Fibroblast of villous mesenchyme (primary cell): Measurements from ENCODE around the gene DHRSX. TPM values are rescaled to one million over a fixed set of nuclear protein-coding genes. Genes with fewer than 3 reads are reported as not detected.

Experiments
- DNase-seq: peaks from one replicate; pipeline ENCODE4 v3.0.0-alpha.2; 2010; ENCODE audit warnings: low read depth
- H3K4me3 ChIP-seq: 2 replicates; pipeline ENCODE4 v1.5.1; 2011; ENCODE audit warnings: low read depth, mild to moderate bottlenecking, low read length
- total RNA-seq: library from RNA; depleted of rRNA; stranded (reverse); fragments of >200 nt; gene quantifications from 2 replicates; pipeline ENCODE4 v1.2.3, GENCODE V29; 2012
- TF ChIP-seq, protein P1 (sequence below): IDR thresholded peaks from 2 replicates; pipeline ENCODE4 v1.5.1; 2012; ENCODE audit warnings: low read depth, mild to moderate bottlenecking, low read length; ENCODE audit not compliant: insufficient read depth

DHRSX gene
- total RNA-seq, 1 donor = 24.6 TPM

DNA sequence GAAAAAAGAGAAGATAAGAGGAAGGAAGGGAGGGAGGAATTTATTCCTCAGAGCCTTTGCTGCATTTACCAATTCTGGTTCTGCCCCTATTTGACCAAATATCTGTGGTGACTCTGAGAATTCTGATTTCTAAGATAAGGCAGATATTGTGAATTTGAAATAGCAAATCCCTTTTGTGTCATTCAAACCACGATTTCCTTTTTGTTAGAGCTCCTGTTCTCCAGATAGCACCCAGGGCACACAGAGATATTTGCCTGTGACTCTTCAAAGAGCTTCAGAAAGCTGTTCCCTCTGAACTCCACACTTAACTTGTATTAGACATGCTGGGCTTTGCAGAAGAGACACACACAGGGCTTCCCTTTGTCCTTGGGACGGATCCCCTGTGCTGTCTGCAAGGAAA, 272.2 kb downstream of the DHRSX start:
- H3K4me3 ChIP-seq = no peak overlapping the region
- DNase-seq = no peak
- TF ChIP-seq, protein P1, sequence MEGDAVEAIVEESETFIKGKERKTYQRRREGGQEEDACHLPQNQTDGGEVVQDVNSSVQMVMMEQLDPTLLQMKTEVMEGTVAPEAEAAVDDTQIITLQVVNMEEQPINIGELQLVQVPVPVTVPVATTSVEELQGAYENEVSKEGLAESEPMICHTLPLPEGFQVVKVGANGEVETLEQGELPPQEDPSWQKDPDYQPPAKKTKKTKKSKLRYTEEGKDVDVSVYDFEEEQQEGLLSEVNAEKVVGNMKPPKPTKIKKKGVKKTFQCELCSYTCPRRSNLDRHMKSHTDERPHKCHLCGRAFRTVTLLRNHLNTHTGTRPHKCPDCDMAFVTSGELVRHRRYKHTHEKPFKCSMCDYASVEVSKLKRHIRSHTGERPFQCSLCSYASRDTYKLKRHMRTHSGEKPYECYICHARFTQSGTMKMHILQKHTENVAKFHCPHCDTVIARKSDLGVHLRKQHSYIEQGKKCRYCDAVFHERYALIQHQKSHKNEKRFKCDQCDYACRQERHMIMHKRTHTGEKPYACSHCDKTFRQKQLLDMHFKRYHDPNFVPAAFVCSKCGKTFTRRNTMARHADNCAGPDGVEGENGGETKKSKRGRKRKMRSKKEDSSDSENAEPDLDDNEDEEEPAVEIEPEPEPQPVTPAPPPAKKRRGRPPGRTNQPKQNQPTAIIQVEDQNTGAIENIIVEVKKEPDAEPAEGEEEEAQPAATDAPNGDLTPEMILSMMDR = no peak

DNA sequence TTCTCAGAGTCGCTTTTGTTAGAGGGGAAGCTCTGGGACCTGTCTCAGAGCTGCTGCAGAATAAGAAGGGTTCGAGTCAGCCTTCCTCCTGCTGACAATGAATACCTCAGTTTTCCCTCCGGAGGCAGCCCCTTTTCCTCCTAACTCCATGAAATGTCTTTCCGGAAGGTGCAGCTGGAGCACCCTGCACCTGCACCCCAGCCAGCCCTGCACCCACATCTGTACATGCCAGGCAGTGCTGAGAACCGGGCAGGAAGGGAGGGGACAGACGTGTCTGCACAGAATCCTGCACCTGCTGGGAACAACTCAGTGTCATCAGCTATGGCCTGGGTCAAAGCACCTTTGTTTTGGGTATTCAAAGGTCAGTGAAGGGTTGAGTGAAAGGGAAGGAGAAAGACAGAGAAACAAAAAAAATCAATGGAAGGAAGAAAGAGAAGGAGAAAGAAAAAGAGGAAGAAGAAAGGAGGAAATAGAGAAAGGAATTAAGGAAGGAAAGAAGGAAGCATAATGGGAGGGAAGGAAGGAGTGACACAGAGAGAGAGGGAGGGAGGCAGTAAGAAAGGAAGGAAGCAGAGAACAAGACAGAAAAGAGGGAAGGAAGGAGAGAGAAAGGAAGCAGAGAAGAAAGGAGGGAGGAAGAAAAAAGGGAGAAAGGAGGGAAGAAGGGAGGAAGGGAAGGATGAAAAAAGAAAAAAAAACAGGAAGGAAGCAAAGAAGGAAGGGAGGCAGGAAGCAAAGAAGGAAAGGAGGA, 273.7 kb downstream of the DHRSX start:
- DNase-seq = no peak
- H3K4me3 ChIP-seq = no peak overlapping the region
- TF ChIP-seq, protein P1 = no peak

DNA sequence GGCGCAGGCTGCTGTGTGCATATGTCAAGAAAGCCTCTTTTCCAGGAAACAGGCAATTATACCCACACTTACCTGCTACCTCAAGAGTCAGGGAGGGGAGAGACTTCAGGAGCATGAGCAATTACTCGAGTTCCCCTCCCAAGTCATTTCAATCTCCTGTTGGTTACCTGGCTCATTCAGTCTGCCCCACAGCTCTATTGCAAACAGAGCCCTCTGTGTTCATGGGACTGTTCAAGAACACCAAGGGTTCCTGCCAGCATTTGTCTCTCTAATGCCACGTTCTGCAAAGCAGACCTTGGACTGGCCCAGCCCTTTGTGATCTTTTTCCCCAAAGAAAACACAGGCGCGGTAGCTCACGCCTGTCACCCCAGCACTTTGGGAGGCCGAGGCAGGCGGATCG, 274.6 kb downstream of the DHRSX start:
- DNase-seq = no peak
- TF ChIP-seq, protein P1 = no peak
- H3K4me3 ChIP-seq = no peak overlapping the region

DNA sequence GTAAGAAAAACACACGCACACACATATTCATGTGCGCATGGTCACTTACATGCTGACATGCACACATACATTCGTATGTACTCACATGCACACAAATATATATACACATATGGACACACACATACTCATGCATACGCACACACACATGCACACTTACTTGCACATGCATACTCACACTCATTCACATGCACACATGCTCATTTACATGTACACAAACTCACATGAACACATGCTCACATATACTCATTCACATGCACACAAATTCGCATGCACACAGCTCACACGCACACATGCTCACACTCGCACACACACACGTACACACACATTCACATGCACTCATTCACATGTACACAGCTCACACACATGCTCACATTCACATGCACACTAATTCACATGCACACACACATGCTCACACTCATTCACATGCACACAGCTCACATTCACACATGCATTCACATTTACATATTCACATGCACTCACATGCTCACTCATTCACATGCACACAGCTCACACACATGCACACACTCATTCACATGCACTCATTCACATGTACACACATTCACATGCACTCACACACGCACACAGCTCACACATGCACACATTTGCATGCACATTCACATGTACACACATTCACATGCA, 276.1 kb downstream of the DHRSX start:
- TF ChIP-seq, protein P1 = no peak
- DNase-seq = no peak
- H3K4me3 ChIP-seq = no peak overlapping the region

DNA sequence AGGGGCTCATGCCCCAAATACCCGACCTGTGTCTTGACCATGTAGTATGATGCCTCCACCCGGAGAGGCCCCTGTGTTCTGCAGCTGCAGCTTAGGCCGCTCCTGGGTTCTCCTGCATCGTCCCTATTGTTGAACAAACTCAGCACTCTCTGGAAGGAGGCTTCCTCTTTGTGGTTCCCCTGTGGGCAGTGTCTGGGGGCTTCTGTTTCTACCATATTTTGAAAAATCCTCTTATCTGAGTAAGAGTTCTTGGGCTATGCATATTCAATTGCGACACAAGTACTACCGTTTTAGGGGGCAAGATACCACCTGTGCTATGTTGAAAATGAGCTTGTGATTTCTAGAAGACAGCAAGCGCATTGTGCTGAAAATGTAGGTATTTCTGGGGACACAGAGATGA, 276.6 kb downstream of the DHRSX start:
- TF ChIP-seq, protein P1 = no peak
- H3K4me3 ChIP-seq = no peak overlapping the region
- DNase-seq = no peak

DNA sequence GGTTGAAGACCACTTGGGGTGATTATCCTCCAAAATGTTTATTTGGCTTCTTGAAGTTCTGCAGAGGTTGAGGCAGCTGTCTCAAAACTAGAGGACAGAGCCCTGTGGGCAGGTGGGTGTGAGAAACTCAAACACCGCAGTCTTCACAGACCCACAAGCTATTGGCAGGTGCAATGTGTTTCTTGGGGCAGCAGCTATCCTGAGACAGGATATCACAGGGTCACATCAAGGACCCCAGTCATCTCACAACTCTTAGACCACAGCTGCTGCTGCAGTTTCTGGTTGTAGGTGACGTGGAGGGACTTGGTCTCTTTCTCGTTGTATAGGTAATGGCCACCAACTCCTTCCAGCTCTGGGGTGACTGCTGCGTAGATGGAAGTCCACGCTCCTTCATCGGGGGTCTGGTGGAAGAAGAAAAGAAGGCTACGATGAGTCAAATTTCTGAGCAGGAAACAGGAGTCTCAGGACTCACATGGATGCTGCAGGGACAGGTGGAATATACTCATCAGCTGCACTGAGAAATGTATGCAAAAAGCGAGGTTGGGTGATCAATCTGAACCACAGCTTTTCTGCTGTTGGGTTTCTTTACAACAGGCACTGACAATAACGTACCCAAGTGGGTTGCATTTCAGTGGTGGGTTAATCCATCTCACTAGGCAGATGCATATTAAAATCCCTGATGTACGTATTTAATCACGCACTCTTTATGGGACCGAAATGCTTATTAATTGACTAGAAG, 279.8 kb downstream of the DHRSX start:
- TF ChIP-seq, protein P1 = no peak
- no peak for DNase-seq
- no peak overlapping the region for H3K4me3 ChIP-seq
